A549 (cell line): ENCODE data around the gene PRKAR1B.

Source experiments
- CEBPB ChIP-seq, 2 experiments: fragments of >200 bp in 1 of 2; sonication (Bioruptor Twin) in 1 of 2; formaldehyde crosslinking in 1 of 2; IDR thresholded peaks; 2 replicates each; pipeline ENCODE4 v1.6.1; 2012 to 2016
- CTCF ChIP-seq: fragments of >200 bp; sonication (Bioruptor Twin); formaldehyde crosslinking; IDR thresholded peaks from 3 replicates; pipeline ENCODE4 v1.5.1; 2016
- E2F6 ChIP-seq: IDR thresholded peaks from 2 replicates; pipeline ENCODE4 v1.6.1; 2012; ENCODE audit warnings: low read depth, borderline replicate concordance
- PHF8 ChIP-seq: fragments of 200-600 bp; sonication (generic); IDR thresholded peaks from 2 replicates; pipeline ENCODE4 v1.6.1; 2016; ENCODE audit warnings: low read depth, mild to moderate bottlenecking, antibody characterized with exemption, moderate library complexity, borderline replicate concordance

DNA sequence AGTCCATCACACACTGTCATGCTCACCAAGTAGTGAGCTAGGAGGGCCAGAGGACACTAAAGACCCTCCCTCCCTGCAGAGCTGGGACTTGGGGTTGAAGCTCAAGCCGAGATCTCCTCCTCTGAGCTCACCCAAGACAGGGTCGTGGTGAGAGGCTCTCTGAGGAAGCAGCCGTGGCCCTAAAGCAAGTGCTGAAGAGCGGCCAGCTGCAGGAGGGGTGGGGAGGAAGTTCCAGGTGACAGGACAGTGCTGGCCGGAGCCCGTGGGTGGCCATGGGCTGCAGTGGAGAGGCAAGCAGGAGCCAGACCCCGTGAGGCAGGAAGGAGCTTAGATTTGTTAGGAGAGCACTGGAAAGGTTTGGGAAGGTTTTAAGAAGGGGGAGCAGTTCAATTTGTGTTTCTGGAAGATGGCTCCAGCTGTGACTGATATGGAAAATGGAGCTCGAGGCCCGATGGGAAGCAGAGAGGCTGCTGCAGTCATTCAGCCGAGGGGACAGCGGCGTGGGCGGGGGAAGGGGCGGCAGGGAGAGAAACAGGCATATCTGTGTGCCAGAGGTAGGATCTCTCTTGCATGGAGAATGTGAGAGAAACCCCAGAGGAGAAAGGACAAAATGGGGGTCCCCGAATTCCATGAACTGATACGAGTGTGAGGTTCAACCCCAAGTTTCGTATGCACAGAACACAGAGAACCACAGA, 27.5 kb downstream of the PRKAR1B start:
- TF ChIP-seq E2F6 (no peak), PHF8 (no peak), CEBPB (IDR thresholded peaks at IDR 0.05) (no peak), CTCF (no peak)
